SK-N-SH (cell line): Measurements from ENCODE around the gene FRS3. TPM values are rescaled to one million over a fixed set of nuclear protein-coding genes. Genes with fewer than 3 reads are reported as not detected.

ENCODE experiments used
- CTCF ChIA-PET: fragments of 300-600, 350-600 bp; formaldehyde crosslinking; extraction: SDS; loops from one replicate; lab custom pipeline; 2021; lab: Yijun Ruan, JAX
- POLR2A ChIA-PET: fragments of 350-600 bp; sonication (Branson Sonifier 250); formaldehyde crosslinking; extraction: SDS; loops from one replicate; lab custom pipeline; 2020; ENCODE audit warnings: antibody characterized with exemption, inconsistent platforms; lab: Yijun Ruan, JAX
- DNase-seq: peaks from one replicate; pipeline ENCODE4 v3.0.0; 2012
- H2AFZ ChIP-seq: fragments of 200-600 bp; sonication (generic); 2 replicates; pipeline ENCODE4 v1.8.1; 2016; ENCODE audit warnings: antibody characterized with exemption, mild to moderate bottlenecking, low read depth
- H3F3A ChIP-seq: fragments of 200-600 bp; sonication (generic); replicated peaks from 2 replicates; pipeline ENCODE3; 2016; ENCODE audit warnings: antibody characterized with exemption, mild to moderate bottlenecking; ENCODE audit not compliant: insufficient read depth
- H3K27ac ChIP-seq, 2 experiments: fragments of 200-500 bp in 1 of 2; fragments of 200-600 bp in 1 of 2; sonication (Bioruptor generic) in 1 of 2; sonication (generic), shearing (Covaris generic) in 1 of 2; 2 replicates each; pipeline versions ENCODE4 v1.5.1 to v1.6.1; 2014 to 2016; ENCODE audit warnings: low read depth in 2 of 2, inconsistent platforms in 1 of 2, low read length in 1 of 2, mild to moderate bottlenecking in 1 of 2, mixed read lengths in 1 of 2
- H3K27me3 ChIP-seq: fragments of 200-600 bp; sonication (generic), shearing (Covaris generic); 2 replicates; pipeline ENCODE4 v1.6.1; 2016; ENCODE audit warnings: mixed run types; ENCODE audit not compliant: insufficient read depth
- H3K36me3 ChIP-seq, 2 experiments: fragments of 200-500 bp in 1 of 2; fragments of 200-600 bp in 1 of 2; sonication (Bioruptor generic) in 1 of 2; sonication (generic) in 1 of 2; replicated peaks in 1 of 2; 2 replicates each; pipeline versions ENCODE3 to v1.5.1; 2014 to 2016; ENCODE audit warnings: low read length in 1 of 2, mild to moderate bottlenecking in 1 of 2; ENCODE audit not compliant: insufficient read depth in 2 of 2, control insufficient read depth in 1 of 2
- H3K4me1 ChIP-seq, 2 experiments: fragments of 200-500 bp in 1 of 2; fragments of 200-600 bp in 1 of 2; sonication (Bioruptor generic) in 1 of 2; sonication (generic), shearing (Covaris generic) in 1 of 2; 2 replicates each; pipeline versions ENCODE4 v1.5.1 to v1.6.1; 2014 to 2016; ENCODE audit warnings: low read depth in 1 of 2, low read length in 1 of 2, mixed run types in 1 of 2; ENCODE audit not compliant: insufficient read depth in 2 of 2, control insufficient read depth in 1 of 2
- H3K4me2 ChIP-seq: fragments of 200-600 bp; sonication (generic), shearing (Covaris generic); 2 replicates; pipeline ENCODE4 v1.6.1; 2017; ENCODE audit warnings: mixed run types
- H3K4me3 ChIP-seq, 2 experiments: fragments of 200-500 bp in 1 of 2; fragments of 200-600 bp in 1 of 2; sonication (Bioruptor generic) in 1 of 2; sonication (generic), shearing (Covaris generic) in 1 of 2; 2 replicates each; pipeline versions ENCODE4 v1.5.1 to v1.8.1; 2014 to 2016; ENCODE audit warnings: low read depth in 2 of 2, inconsistent platforms in 1 of 2, low read length in 1 of 2, mild to moderate bottlenecking in 1 of 2, mixed read lengths in 1 of 2, moderate library complexity in 1 of 2
- H3K79me2 ChIP-seq: fragments of 200-600 bp; sonication (generic); 2 replicates; pipeline ENCODE4 v1.8.1; 2017; ENCODE audit warnings: mild to moderate bottlenecking; ENCODE audit not compliant: insufficient read depth
- H3K9ac ChIP-seq: fragments of 200-600 bp; sonication (generic); 2 replicates; pipeline ENCODE4 v1.6.1; 2017; ENCODE audit warnings: mixed run types
- H3K9me2 ChIP-seq: fragments of 200-600 bp; sonication (generic); 2 replicates; pipeline ENCODE4 v1.6.1; 2017; ENCODE audit warnings: mixed run types
- H3K9me3 ChIP-seq: fragments of 200-600 bp; sonication (generic); 2 replicates; pipeline ENCODE4 v1.6.1; 2017; ENCODE audit warnings: mixed run types, mild to moderate bottlenecking, moderate library complexity
- H4K20me1 ChIP-seq: fragments of 200-600 bp; sonication (generic); 2 replicates; pipeline ENCODE4 v1.6.1; 2017; ENCODE audit warnings: mild to moderate bottlenecking, mixed run types; ENCODE audit not compliant: insufficient read depth
- CTCF ChIP-seq: fragments of 200-600 bp; sonication (generic); IDR thresholded peaks from 2 replicates; pipeline ENCODE4 v1.6.1; 2017; ENCODE audit warnings: antibody characterized with exemption, mild to moderate bottlenecking, moderate library complexity
- EP300 ChIP-seq, 2 experiments: IDR thresholded peaks; 2 replicates each; pipeline versions ENCODE4 v1.4.0 to v1.6.1; 2012; ENCODE audit warnings: borderline replicate concordance in 1 of 2, low read depth in 1 of 2, low read length in 1 of 2
- GABPA ChIP-seq: IDR thresholded peaks from 2 replicates; pipeline ENCODE4 v1.4.0; 2012; ENCODE audit warnings: low read depth, mild to moderate bottlenecking
- MXI1 ChIP-seq: IDR thresholded peaks from 2 replicates; pipeline ENCODE4 v1.6.1; 2012; ENCODE audit warnings: mild to moderate bottlenecking, low read depth, low read length, improper control_type of control experiment
- NFIC ChIP-seq: IDR thresholded peaks from 2 replicates; pipeline ENCODE4 v1.4.0; 2012; ENCODE audit warnings: borderline replicate concordance
- NRF1 ChIP-seq: IDR thresholded peaks from 2 replicates; pipeline ENCODE4 v1.6.1; 2012; ENCODE audit warnings: low read depth, mild to moderate bottlenecking, low read length
- PBX3 ChIP-seq: IDR thresholded peaks from 2 replicates; pipeline ENCODE4; 2012
- POLR2AphosphoS5 ChIP-seq: IDR thresholded peaks from 2 replicates; pipeline ENCODE4 v1.6.1; 2012; ENCODE audit warnings: low read depth, low read length
- REST ChIP-seq: IDR thresholded peaks from 2 replicates; pipeline ENCODE4 v1.6.1; 2012; ENCODE audit warnings: mild to moderate bottlenecking, low read depth, low read length, moderate library complexity
- RXRA ChIP-seq: IDR thresholded peaks from 2 replicates; pipeline ENCODE4 v1.4.0; 2012; ENCODE audit warnings: low read depth, mild to moderate bottlenecking, borderline replicate concordance
- SMC3 ChIP-seq: IDR thresholded peaks from 2 replicates; pipeline ENCODE4 v1.6.1; 2012; ENCODE audit warnings: low read depth, low read length, improper control_type of control experiment
- TAF1 ChIP-seq: IDR thresholded peaks from 2 replicates; pipeline ENCODE4 v1.6.1; 2012; ENCODE audit warnings: low read depth, mild to moderate bottlenecking, low read length, moderate library complexity, borderline replicate concordance
- TCF12 ChIP-seq: IDR thresholded peaks from 2 replicates; pipeline ENCODE4 v1.4.0; 2012
- WGBS: methylation state at CpG from one replicate; pipeline ENCODE4 v1.1.6; 2017; ENCODE audit warnings: low lambda C conversion rate; 5-methylcytosine and 5-hydroxymethylcytosine counted together
- polyA plus RNA-seq, 3 experiments: library from polyadenylated mRNA; depleted of rRNA; stranded (reverse); fragments of >200 nt; gene quantifications; 2 replicates each; pipeline ENCODE4 v1.2.3, GENCODE V29; 2012

Gene FRS3
- polyA plus RNA-seq, 1 of the 3 experiments (the other 2 are of a cell fraction), result 8.6 TPM

- TF ChIP-seq TAF1 (no peak), EP300 (IDR thresholded peaks at IDR 0.05; ENCODE audit: borderline replicate concordance in 1 of 2, low read depth in 1 of 2, low read length in 1 of 2) (no peak), CTCF (no peak), MXI1 (peak; percentile 19; the same call in 1 of the 2 replicates)
- Histone ChIP-seq H3K9ac (peak overlapping the region; percentile 58), H3K9me2 (no peaks in the 10 kb centered on the region), H4K20me1 (no peaks in the 10 kb centered on the region), H3K27me3 (no peaks in the 10 kb centered on the region), H3F3A (peaks cover 10% of the 10 kb centered on the region), H3K4me2 (peak overlapping the region; percentile 93), H3K36me3 (no peaks in the 10 kb centered on the region), H2AFZ (no peak overlapping the region), H3K79me2 (peaks cover 51% of the 10 kb centered on the region), H3K4me3 (peak overlapping the region; percentile 71 to 72), H3K4me1 (peaks cover 37 to 54% of the 10 kb centered on the region in 2 experiments), H3K9me3 (no peaks in the 10 kb centered on the region), H3K27ac (peak overlapping the region; percentile 81 to 96)
- WGBS, result 75% methylated on average over 4 of the region's 8 CpGs
- DNase-seq, result no peak
- ChIA-PET POLR2A (interaction anchor here (0.6 to 3.6 kb wide), 7 partner anchors 20 to 84 kb away, joined by 3 to 23 read pairs (median 6); partner anchors contain the start of gene TOMM6), CTCF (interaction anchor here (1.2 to 6.4 kb wide), 9 partner anchors 16 to 365 kb away, joined by 4 to 53 read pairs (median 8); partner anchors contain the start of genes FRS3 and TOMM6)
Observed at GRCh38 chr6:41732591-41733359, 46.9 kb downstream of the FRS3 start.

- peaks cover 54% of the 10 kb centered on the region for H3K79me2 ChIP-seq
- peaks cover 37 to 54% of the 10 kb centered on the region in 2 experiments for H3K4me1 ChIP-seq
- TF ChIP-seq SMC3 (no peak), RXRA (no peak), NRF1 (no peak), TCF12 (no peak), PBX3 (no peak), REST (no peak), NFIC (no peak), POLR2AphosphoS5 (no peak), GABPA (no peak)
- DNase-seq, result no peak
- H3K9ac ChIP-seq, result 0 out of 2 replicates have a peak overlapping the region, but pooled peaks have one; percentile 58
- H3K27ac ChIP-seq, result peak overlapping the region in 1 of 2 experiments; percentile 81; a peak in 1 of 4 replicates
- ChIA-PET CTCF (interaction anchor here (4.5 to 6.4 kb wide), 3 partner anchors 26 to 55 kb away, joined by 29 to 53 read pairs (median 32); partner anchors contain the start of gene TOMM6), POLR2A (interaction anchor here (3.6 kb wide), 1 partner anchor 55 kb away, joined by 23 read pairs; the partner anchor contains the start of gene TOMM6)
- no peaks in the 10 kb centered on the region for H3K27me3 ChIP-seq
- no peaks in the 10 kb centered on the region for H3K9me3 ChIP-seq
- peak overlapping the region in 1 of 2 experiments; percentile 71; a peak in 1 of 4 replicates for H3K4me3 ChIP-seq
- H3K36me3 ChIP-seq, result no peaks in the 10 kb centered on the region
- H3K4me2 ChIP-seq, result peak overlapping the region; percentile 93
- no peaks in the 10 kb centered on the region for H4K20me1 ChIP-seq
- H3K9me2 ChIP-seq, result no peaks in the 10 kb centered on the region
- H2AFZ ChIP-seq, result no peak overlapping the region
- peaks cover 10% of the 10 kb centered on the region for H3F3A ChIP-seq
Observed at GRCh38 chr6:41732149-41732548, 47.6 kb downstream of the FRS3 start.
